GM12891 (cell line): ENCODE results near the gene MEIS1.

Source experiments
- DNase-seq: peaks from one replicate; pipeline ENCODE4 v3.0.0; 2011; ENCODE audit warnings: low spot score; ENCODE audit not compliant: insufficient read length
- FAIRE-seq: peaks from 2 replicates; lab custom pipeline; 2011; peaks lifted over from hg19 to GRCh38; lab: Jason Lieb, UNC
- PAX5 ChIP-seq: IDR thresholded peaks from 2 replicates; pipeline ENCODE4 v1.6.1; 2011; ENCODE audit warnings: low read length, moderate library complexity, mild to moderate bottlenecking; ENCODE audit not compliant: insufficient read depth, severe bottlenecking
- POLR2A ChIP-seq: IDR thresholded peaks from 2 replicates; pipeline ENCODE4 v1.6.1; 2011; ENCODE audit warnings: low read depth, low read length, control low read depth
- POLR2AphosphoS5 ChIP-seq: IDR thresholded peaks from 2 replicates; pipeline ENCODE4 v1.6.1; 2011; ENCODE audit warnings: low read depth, low read length, control low read depth
- POU2F2 ChIP-seq: IDR thresholded peaks from 2 replicates; pipeline ENCODE4 v1.6.1; 2011; ENCODE audit warnings: low read depth, mild to moderate bottlenecking, control low read depth, low read length, moderate library complexity
- SPI1 ChIP-seq: IDR thresholded peaks from 2 replicates; pipeline ENCODE4 v1.6.1; 2011; ENCODE audit warnings: low read depth, low read length, control low read depth
- TAF1 ChIP-seq: IDR thresholded peaks from 2 replicates; pipeline ENCODE4 v1.6.1; 2011; ENCODE audit warnings: low read depth, low read length, control low read depth

The MEIS1 gene

DNA sequence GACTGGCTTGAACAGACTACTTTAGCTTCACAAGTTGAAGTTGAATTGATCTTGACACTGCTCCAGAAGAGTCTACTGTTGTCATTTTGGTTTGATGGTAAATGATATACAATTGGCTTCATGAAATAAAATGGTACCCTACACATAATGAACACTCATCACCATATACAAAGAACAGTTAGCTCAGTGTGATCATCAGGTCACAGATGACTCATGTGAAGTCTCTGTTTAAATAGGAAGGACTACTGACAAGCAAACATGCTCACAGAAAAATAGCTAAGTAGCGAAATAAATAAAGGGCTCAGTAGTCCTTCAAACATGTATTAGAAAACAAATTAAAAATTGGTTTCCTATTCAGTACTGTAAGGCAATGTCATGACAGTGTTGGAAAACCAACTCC is 96.2 kb downstream of the MEIS1 start:
- FAIRE-seq = no peak
- no peak for DNase-seq
- no peak for TF ChIP-seq POU2F2
- TF ChIP-seq SPI1 = no peak
- TF ChIP-seq PAX5 = no peak
- no peak for TF ChIP-seq TAF1
- TF ChIP-seq POLR2A = no peak
- no peak for TF ChIP-seq POLR2AphosphoS5

DNA sequence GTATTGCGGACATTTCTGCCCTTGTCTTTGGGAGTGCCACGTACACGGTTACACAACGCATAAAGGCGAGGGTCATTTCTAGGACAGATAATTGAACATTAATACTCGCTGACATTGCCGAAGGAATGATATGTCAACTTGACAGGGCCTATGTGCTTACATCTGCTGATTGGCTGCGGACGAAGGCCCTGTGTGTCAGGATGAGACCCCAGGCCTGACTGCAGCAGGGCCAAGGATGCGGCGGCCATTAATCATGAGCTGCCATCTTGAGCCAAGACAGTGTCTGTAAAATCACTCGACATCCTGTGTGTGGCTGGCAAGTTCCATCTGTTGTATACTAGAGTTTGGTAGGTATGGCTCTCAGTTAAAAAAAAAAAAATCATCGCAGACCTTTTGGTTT is 96.6 kb downstream of the MEIS1 start:
- no peak for DNase-seq
- TF ChIP-seq POLR2AphosphoS5 (no peak), TAF1 (no peak), POU2F2 (no peak), PAX5 (no peak), POLR2A (no peak), SPI1 (no peak)

GRCh38 chr2:66532972-66533868 is 98.3 kb downstream of the MEIS1 start:
- FAIRE-seq = no peak
- DNase-seq = no peak
- TF ChIP-seq POU2F2 (no peak), PAX5 (no peak), POLR2A (no peak), POLR2AphosphoS5 (no peak), SPI1 (no peak), TAF1 (no peak)

More for the DNA sequence above, 96.6 kb downstream of the MEIS1 start:
- FAIRE-seq = no peak

- no peak for FAIRE-seq
- TF ChIP-seq SPI1 = no peak
- no peak for TF ChIP-seq PAX5
- no peak for TF ChIP-seq POU2F2
- no peak for TF ChIP-seq POLR2A
- TF ChIP-seq TAF1 = no peak
- TF ChIP-seq POLR2AphosphoS5 = no peak
- DNase-seq = no peak
These were observed 99.5 kb downstream of the MEIS1 start for GRCh38 chr2:66534461-66534860.

- DNase-seq (no peak), FAIRE-seq (no peak)
- TF ChIP-seq SPI1 (no peak), POLR2AphosphoS5 (no peak), POU2F2 (no peak), TAF1 (no peak), PAX5 (no peak), POLR2A (no peak)
These were observed 100.8 kb downstream of the MEIS1 start for GRCh38 chr2:66535574-66536289.

DNA sequence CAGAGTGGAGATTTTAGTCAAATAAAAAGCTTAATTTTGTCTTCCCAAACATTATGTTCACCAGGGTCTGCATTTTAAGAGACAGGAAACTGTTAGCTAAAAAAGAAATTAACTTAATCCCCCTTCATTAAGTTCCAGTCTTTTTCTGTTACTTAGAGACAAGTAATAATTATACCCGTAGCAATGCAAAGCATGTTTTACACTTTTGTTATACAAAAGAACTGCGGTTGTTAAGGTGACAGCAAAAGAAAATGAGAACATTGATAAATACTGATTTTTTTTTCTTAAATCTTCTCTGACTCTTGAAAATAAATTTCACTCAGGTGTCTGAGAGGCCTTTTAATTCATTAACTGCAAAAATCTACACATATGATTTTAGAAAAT is 101.4 kb downstream of the MEIS1 start:
- DNase-seq (no peak), FAIRE-seq (no peak)
- TF ChIP-seq POLR2AphosphoS5 (no peak), PAX5 (no peak), POLR2A (no peak), SPI1 (no peak), TAF1 (no peak), POU2F2 (no peak)

DNA sequence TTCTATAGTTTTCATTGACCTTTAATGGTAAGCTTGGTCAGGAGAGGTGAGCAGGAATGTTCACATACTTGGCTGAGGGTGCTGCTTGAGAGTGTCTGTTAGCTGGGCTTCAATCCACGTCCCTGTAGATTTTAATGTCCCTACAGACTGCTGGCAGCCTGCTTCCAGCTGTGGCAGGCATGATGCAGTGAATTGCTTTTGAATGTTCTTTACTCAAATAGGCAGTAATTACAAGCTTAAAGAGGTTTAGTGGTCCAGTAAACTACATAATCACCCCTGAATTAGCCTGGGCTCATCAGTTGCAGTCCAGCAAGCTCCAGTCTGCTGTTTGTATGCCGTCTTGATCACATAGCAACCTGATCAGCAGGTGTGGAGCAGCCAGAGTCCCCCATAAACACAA is 102.1 kb downstream of the MEIS1 start:
- TF ChIP-seq POU2F2 (no peak), SPI1 (no peak), POLR2A (no peak), POLR2AphosphoS5 (no peak), PAX5 (no peak), TAF1 (no peak)
- DNase-seq = no peak
- FAIRE-seq = no peak

GRCh38 chr2:66538291-66538690 is 103.4 kb downstream of the MEIS1 start:
- no peak for TF ChIP-seq TAF1
- TF ChIP-seq SPI1 = no peak
- TF ChIP-seq PAX5 = no peak
- TF ChIP-seq POLR2AphosphoS5 = no peak
- TF ChIP-seq POLR2A = no peak
- TF ChIP-seq POU2F2 = no peak
- FAIRE-seq (no peak), DNase-seq (no peak)

GRCh38 chr2:66539452-66539851 is 104.5 kb downstream of the MEIS1 start:
- FAIRE-seq = no peak
- TF ChIP-seq TAF1 (no peak), POLR2A (no peak), SPI1 (no peak), PAX5 (no peak), POU2F2 (no peak), POLR2AphosphoS5 (no peak)
- DNase-seq = no peak
